BE2C (cell line): ENCODE measurements around the gene RPS6KA5.
"Not testable (repeated sequence)": the region's sequence is repeated elsewhere in the genome, so short reads cannot be mapped to it uniquely, and the experiment has no call there.

ENCODE experiments used
- DNase-seq: peaks from one replicate; pipeline ENCODE4 v3.0.0-alpha.2; 2020
- H3K27me3 ChIP-seq: fragments of 250-450 bp; sonication (Bioruptor Pico); 2 replicates; pipeline ENCODE4 v1.5.1; 2020; ENCODE audit warnings: mild to moderate bottlenecking
- H3K36me3 ChIP-seq: fragments of 250-450 bp; sonication (Bioruptor Pico); 2 replicates; pipeline ENCODE4 v1.5.1; 2020; ENCODE audit warnings: mild to moderate bottlenecking
- H3K4me1 ChIP-seq: fragments of 250-450 bp; sonication (Bioruptor Pico); 2 replicates; pipeline ENCODE4 v1.5.1; 2020
- H3K4me3 ChIP-seq: 2 replicates; pipeline ENCODE4 v1.5.1; 2011; ENCODE audit warnings: low read depth, low read length
- H3K9me3 ChIP-seq: fragments of 250-450 bp; sonication (Bioruptor Pico); 2 replicates; pipeline ENCODE4 v1.5.1; 2020
- TF ChIP-seq, protein P1 (sequence below): IDR thresholded peaks from 2 replicates; pipeline ENCODE4 v1.5.1; 2012; ENCODE audit warnings: mild to moderate bottlenecking, low read depth, low read length

Gene RPS6KA5

GRCh38 chr14:90962505-90963109, 97.8 kb downstream of the RPS6KA5 start:
- Histone ChIP-seq H3K9me3 (no peaks in the 10 kb centered on the region), H3K4me1 (no peaks in the 10 kb centered on the region), H3K27me3 (no peaks in the 10 kb centered on the region), H3K36me3 (no peaks in the 10 kb centered on the region), H3K4me3 (no peak overlapping the region)
- TF ChIP-seq, protein P1, sequence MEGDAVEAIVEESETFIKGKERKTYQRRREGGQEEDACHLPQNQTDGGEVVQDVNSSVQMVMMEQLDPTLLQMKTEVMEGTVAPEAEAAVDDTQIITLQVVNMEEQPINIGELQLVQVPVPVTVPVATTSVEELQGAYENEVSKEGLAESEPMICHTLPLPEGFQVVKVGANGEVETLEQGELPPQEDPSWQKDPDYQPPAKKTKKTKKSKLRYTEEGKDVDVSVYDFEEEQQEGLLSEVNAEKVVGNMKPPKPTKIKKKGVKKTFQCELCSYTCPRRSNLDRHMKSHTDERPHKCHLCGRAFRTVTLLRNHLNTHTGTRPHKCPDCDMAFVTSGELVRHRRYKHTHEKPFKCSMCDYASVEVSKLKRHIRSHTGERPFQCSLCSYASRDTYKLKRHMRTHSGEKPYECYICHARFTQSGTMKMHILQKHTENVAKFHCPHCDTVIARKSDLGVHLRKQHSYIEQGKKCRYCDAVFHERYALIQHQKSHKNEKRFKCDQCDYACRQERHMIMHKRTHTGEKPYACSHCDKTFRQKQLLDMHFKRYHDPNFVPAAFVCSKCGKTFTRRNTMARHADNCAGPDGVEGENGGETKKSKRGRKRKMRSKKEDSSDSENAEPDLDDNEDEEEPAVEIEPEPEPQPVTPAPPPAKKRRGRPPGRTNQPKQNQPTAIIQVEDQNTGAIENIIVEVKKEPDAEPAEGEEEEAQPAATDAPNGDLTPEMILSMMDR: no peak
- DNase-seq: no peak

DNA sequence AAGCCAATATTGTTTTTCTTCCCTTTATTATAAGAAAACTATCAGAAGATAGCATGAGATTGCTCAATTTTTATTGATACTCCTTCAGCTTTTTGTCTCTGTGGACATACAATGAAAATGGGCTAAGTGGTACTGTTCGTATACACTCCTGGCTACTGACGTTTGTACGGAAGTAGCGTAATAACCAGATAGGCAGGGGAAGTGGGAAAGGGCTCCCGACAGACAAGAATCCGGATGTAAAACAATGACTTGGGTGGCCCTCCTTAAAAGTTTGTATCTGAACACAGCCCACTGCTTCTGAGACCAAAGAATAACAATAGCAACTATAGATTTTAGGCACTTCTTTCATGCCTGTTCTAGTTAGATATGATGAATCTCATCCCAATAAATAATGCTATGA, 99.6 kb downstream of the RPS6KA5 start:
- no peaks in the 10 kb centered on the region for H3K4me1 ChIP-seq

DNA sequence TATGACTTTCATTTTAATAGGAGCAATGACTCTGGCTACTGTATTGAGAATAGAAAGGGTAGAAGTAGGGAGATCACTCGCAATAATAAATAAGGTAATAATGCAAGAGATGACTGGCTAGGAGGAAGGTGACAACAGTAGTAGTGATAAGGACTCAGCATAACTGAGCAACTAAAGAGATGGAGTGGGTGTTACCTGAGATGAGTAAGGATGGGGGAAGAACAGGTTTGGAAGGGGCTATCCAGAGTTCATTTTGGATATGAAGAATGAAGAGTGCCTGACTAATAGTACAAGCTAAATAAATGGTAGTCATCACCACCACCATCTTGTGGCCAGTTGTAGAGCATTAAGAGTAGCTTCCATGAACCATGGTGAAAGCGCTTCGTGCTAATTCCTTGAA, 101.1 kb downstream of the RPS6KA5 start:
- H3K36me3 ChIP-seq: no peaks in the 10 kb centered on the region
- H3K27me3 ChIP-seq: no peaks in the 10 kb centered on the region
- TF ChIP-seq, protein P1: no peak
- H3K4me3 ChIP-seq: no peak overlapping the region
- no peaks in the 10 kb centered on the region for H3K4me1 ChIP-seq
- DNase-seq: no peak
- H3K9me3 ChIP-seq: no peaks in the 10 kb centered on the region; the same call in 1 of the 2 replicates

More for the DNA sequence above, 99.6 kb downstream of the RPS6KA5 start:
- Histone ChIP-seq H3K27me3 (no peaks in the 10 kb centered on the region), H3K36me3 (no peaks in the 10 kb centered on the region), H3K4me3 (no peak overlapping the region), H3K9me3 (no peaks in the 10 kb centered on the region; the same call in 1 of the 2 replicates)
- TF ChIP-seq, protein P1: no peak
- no peak for DNase-seq

DNA sequence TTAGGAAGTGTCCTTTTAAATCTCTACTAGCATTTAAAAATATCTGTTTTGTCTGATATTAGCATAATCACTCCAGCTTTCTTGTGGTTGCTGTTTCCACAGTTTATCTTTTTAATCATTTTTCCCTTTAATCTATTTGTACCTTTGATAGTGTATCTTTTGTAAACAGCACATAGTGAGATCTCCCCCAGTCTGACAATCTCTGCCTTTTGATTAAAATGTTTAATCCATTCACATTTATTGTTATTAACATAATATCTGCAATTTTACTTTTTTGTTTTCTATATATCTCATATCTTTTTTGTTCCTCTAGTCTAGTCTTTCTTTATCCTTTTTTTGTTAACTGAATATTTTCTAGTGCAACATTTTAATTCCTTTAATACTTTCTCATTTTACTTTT, 104.2 kb downstream of the RPS6KA5 start:
- Histone ChIP-seq H3K36me3 (no peaks in the 10 kb centered on the region), H3K4me1 (no peaks in the 10 kb centered on the region), H3K27me3 (no peaks in the 10 kb centered on the region), H3K9me3 (no peaks in the 10 kb centered on the region; the same call in 1 of the 2 replicates), H3K4me3 (no peak overlapping the region)
- TF ChIP-seq, protein P1: no peak
- no peak for DNase-seq

- not testable (repeated sequence) for H3K9me3 ChIP-seq, DNase-seq, H3K27me3 ChIP-seq, H3K4me1 ChIP-seq, H3K4me3 ChIP-seq, H3K36me3 ChIP-seq
These were observed 106.8 kb downstream of the RPS6KA5 start for GRCh38 chr14:90953643-90954042.

GRCh38 chr14:90943367-90943766, 117.1 kb downstream of the RPS6KA5 start:
- DNase-seq: no peak

More at GRCh38 chr14:90943367-90943766, 117.1 kb downstream of the RPS6KA5 start:
- Histone ChIP-seq H3K36me3 (no peaks in the 10 kb centered on the region), H3K4me1 (no peaks in the 10 kb centered on the region), H3K4me3 (no peak overlapping the region), H3K9me3 (no peaks in the 10 kb centered on the region), H3K27me3 (no peaks in the 10 kb centered on the region)
- TF ChIP-seq, protein P1: no peak
